Small intestine (tissue), 7 donors: ENCODE results near the gene ACSF3. TPM values are rescaled to one million over a fixed set of nuclear protein-coding genes. Genes with fewer than 3 reads are reported as not detected.
A peak's percentile ranks its signal among the peaks of the same experiment; 100 is the strongest.

Source experiments
- DNase-seq, 2 donors: peaks; one replicate each; pipeline versions ENCODE4 v3.0.0 to v3.0.0-alpha.2; 2013
- FAIRE-seq: peaks from 2 replicates; lab custom pipeline; 2012; peaks lifted over from hg19 to GRCh38; lab: Jason Lieb, UNC
- H3K27ac ChIP-seq, 3 donors: one replicate each; pipeline ENCODE4 v1.5.1; 2013; ENCODE audit warnings: low read length in 2 of 3, mild to moderate bottlenecking in 2 of 3, control low read depth in 1 of 3, inconsistent platforms in 1 of 3, low read depth in 1 of 3, moderate library complexity in 1 of 3
- H3K27me3 ChIP-seq, 3 donors: one replicate each; pipeline ENCODE4 v1.6.1; 2013; ENCODE audit warnings: low read length in 3 of 3, inconsistent platforms in 1 of 3; ENCODE audit not compliant: control insufficient read depth in 3 of 3, insufficient read depth in 3 of 3
- H3K36me3 ChIP-seq, 3 donors: one replicate each; pipeline ENCODE4 v1.6.1; 2013; ENCODE audit warnings: low read length in 3 of 3, inconsistent platforms in 1 of 3, low read depth in 1 of 3, mild to moderate bottlenecking in 1 of 3, moderate library complexity in 1 of 3; ENCODE audit not compliant: control insufficient read depth in 3 of 3, insufficient read depth in 2 of 3
- H3K4me1 ChIP-seq, 3 donors: one replicate each; pipeline ENCODE4 v1.6.1; 2013; ENCODE audit warnings: low read length in 2 of 3, inconsistent platforms in 1 of 3, low read depth in 1 of 3, mild to moderate bottlenecking in 1 of 3, moderate library complexity in 1 of 3; ENCODE audit not compliant: control insufficient read depth in 3 of 3, insufficient read depth in 2 of 3
- H3K4me3 ChIP-seq, 3 donors: one replicate each; pipeline ENCODE4 v1.5.1; 2013; ENCODE audit warnings: low read length in 3 of 3, control low read depth in 1 of 3, inconsistent platforms in 1 of 3, low read depth in 1 of 3, mild to moderate bottlenecking in 1 of 3, moderate library complexity in 1 of 3
- H3K9me3 ChIP-seq, 2 donors: one replicate each; pipeline ENCODE4 v1.6.1; 2013; ENCODE audit warnings: low read depth in 1 of 2, low read length in 1 of 2; ENCODE audit not compliant: control insufficient read depth in 2 of 2, insufficient read depth in 1 of 2
- WGBS, 3 donors: extraction: QIAGEN DNeasy Blood & Tissue Kit; methylation state at CpG; one replicate each; pipeline ENCODE4 v1.1.7; 2013; 5-methylcytosine and 5-hydroxymethylcytosine counted together
- polyA plus RNA-seq, 4 donors: library from polyadenylated mRNA; stranded (reverse) in 3 of 4; unstranded in 1 of 4; fragments of 200-250 nt in 3 of 4; fragments of 120-200 nt in 1 of 4; gene quantifications; one replicate each; pipeline versions ENCODE4 v1.2.1 to v1.2.3, GENCODE V29; 2013
- donor health status: healthy with polysubstance abuse.
- donor health status: control.
- donor health status: control.
- donor health status: Bipolar disorder and iron deficiency.
- donor health status: healthy.

Gene ACSF3
- polyA plus RNA-seq, 4 donors, result 35.3 to 93.7 (median 58.7) TPM

DNA sequence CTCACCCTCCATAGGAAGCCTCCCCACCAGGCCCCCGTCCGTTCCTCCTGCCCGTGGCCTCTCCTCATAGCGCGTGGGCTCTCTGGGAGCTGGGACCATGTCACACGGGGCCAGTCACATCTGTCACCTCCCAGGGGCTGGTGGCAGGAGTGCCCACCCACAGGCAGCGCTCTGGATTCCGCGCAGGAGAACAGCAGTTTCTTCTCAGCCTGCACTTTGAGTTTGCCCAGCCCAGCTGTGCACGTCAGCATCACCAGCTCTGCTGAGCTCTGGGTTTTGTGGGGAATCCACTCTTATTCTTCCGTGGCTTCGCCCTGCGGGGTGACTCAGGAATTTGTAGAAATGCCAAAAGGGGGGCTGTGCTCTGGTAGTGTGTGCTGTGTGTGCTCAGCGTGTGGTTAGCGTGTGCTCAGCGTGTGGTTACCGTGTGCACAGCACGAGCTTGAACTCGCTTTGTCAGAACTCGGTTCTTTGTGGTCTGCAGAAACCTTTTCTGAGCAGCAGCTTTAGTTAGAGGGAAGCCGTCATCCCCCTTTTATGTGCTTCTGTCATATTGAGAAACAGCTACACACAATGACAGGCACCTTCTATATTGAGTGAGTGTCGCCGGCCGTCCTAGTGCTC is 3.2 kb downstream of the ACSF3 start:
- peak overlapping the region in 2 of 3 donors; percentile 77 to 81 for H3K27ac ChIP-seq
- peaks cover 0 to 12% (median 0%) of the 10 kb centered on the region in 3 donors for H3K27me3 ChIP-seq
- peaks cover 12 to 55% (median 21%) of the 10 kb centered on the region in 3 donors for H3K4me1 ChIP-seq
- H3K36me3 ChIP-seq, result peaks cover 0 to 50% (median 4%) of the 10 kb centered on the region in 3 donors
- no peaks in the 10 kb centered on the region for H3K9me3 ChIP-seq
- DNase-seq, result peak in 1 of 2 donors; percentile 46
- FAIRE-seq, result no peak
- WGBS, 3 donors, result 69 to 79% (median 74%) methylated on average over 24 of the region's 24 CpGs
- H3K4me3 ChIP-seq, result no peak overlapping the region

DNA sequence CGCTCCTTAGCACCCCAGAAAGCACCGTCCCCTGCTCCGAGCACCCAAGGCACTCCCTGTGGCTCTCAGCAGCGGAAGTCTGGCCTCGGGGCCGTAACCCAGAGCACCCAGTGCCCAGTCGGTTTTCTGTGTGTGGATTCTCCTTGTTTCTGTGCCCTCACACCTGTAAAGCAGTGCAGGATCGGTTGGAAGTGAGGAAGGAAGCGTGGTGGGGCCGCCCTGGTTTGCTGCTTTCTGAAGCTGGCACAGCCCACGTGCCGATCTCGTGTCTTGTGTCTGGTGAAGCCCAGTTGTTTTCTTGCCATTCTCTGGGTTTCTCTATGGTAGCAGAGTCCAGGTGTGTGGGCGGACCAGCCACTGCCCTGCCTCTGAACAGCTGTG is 3.7 kb downstream of the ACSF3 start:
- no peaks in the 10 kb centered on the region for H3K9me3 ChIP-seq
- H3K27ac ChIP-seq, result peak overlapping the region in 2 of 3 donors; percentile 77 to 81
- peaks cover 12 to 60% (median 24%) of the 10 kb centered on the region in 3 donors for H3K4me1 ChIP-seq

DNA sequence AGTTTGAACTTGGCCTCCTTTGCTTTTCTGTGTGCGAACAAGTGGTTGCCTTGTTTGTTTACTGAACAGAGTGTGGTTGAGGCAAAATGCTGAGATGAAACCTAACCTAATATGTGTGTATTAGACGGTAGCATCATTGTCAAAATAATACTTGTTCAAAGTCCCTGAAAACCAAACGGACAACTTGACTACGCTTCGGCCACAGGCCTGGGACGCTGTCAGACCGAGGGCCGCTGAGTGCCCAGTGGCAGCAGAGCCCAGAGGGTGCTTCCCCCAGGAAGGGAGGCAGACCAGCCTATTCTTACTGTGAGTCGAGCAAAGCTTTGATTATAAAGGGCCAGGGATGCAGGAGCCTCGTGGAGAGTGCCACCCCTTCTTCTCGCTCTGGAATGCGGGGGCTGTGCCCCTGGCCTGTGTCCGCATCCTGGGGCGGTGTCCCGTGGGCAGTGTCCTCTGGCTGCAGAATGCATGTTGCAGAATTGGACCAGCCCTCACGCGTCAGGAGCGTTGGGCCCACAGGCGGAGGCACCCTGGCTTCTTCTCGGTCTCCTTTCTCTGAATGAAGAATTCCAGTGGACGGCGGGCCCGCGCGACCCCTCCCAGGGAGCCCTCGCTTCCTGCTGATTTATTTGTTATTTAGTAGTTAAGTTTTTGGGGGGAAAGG is 5.2 kb downstream of the ACSF3 start:
- no peak for FAIRE-seq
- Histone ChIP-seq H3K4me3 (peak overlapping the region in 1 of 3 donors; percentile 27), H3K4me1 (peaks cover 12 to 74% (median 27%) of the 10 kb centered on the region in 3 donors), H3K36me3 (peaks cover 0 to 69% (median 6%) of the 10 kb centered on the region in 3 donors), H3K27ac (peak overlapping the region; percentile 32 to 81 (median 77)), H3K9me3 (no peaks in the 10 kb centered on the region), H3K27me3 (no peaks in the 10 kb centered on the region)
- 37 to 72% (median 37%) methylated on average over 26 of the region's 26 CpGs for WGBS, 3 donors
- DNase-seq, result no peak

More for the DNA sequence above, 3.7 kb downstream of the ACSF3 start:
- FAIRE-seq (no peak), DNase-seq (no peak)
- Histone ChIP-seq H3K36me3 (peaks cover 0 to 55% (median 4%) of the 10 kb centered on the region in 3 donors), H3K4me3 (peak overlapping the region in 1 of 3 donors; percentile 6), H3K27me3 (peaks cover 0 to 7% (median 0%) of the 10 kb centered on the region in 3 donors)
- WGBS, 3 donors, result 54 to 70% (median 65%) methylated on average over 14 of the region's 14 CpGs

DNA sequence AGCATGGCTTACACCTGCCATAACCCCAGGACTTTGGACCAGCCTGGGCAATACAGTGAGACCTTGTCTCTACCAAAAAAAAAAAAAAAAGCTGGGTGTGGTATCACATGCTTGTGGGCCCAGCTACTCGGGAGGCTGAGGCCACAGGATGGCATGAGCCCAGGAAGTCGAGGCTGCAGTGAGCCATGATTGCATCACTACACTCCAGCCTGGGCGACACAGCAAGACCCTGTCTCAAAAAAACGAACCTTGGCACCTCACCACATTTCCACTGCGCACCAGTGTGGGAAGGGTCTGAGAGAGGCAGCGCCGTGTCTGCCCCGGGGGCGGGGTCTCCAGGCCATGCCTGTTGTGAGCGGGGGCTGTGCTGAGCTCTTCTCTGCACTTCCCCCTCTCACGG is 6.3 kb downstream of the ACSF3 start:
- WGBS, 3 donors, result 13 to 45% (median 34%) methylated on average over 11 of the region's 11 CpGs
- peak; percentile 77 to 92 for DNase-seq
- H3K4me3 ChIP-seq, result no peak overlapping the region
- H3K4me1 ChIP-seq, result peaks cover 7 to 72% (median 29%) of the 10 kb centered on the region in 3 donors
- H3K27ac ChIP-seq, result peak overlapping the region; percentile 61 to 75 (median 72)
- H3K27me3 ChIP-seq, result no peaks in the 10 kb centered on the region
- H3K9me3 ChIP-seq, result no peaks in the 10 kb centered on the region
- no peak for FAIRE-seq
- peaks cover 0 to 79% (median 9%) of the 10 kb centered on the region in 3 donors for H3K36me3 ChIP-seq

DNA sequence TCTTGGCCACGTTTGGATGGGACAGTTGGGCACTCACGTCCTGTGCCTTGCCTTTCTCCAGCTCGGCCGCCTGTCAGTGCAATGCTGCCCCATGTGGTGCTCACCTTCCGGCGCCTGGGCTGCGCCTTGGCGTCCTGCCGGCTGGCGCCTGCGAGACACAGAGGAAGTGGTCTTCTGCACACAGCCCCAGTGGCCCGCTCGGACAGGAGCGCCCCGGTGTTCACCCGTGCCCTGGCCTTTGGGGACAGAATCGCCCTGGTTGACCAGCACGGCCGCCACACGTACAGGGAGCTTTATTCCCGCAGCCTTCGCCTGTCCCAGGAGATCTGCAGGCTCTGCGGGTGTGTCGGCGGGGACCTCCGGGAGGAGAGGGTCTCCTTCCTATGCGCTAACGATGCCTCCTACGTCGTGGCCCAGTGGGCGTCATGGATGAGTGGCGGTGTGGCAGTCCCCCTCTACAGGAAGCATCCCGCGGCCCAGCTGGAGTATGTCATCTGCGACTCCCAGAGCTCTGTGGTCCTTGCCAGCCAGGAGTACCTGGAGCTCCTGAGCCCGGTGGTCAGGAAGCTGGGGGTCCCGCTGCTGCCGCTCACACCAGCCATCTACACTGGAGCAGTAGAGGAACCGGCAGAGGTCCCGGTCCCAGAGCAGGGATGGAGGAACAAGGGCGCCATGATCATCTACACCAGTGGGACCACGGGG is 7.1 kb downstream of the ACSF3 start:
- H3K9me3 ChIP-seq, result no peaks in the 10 kb centered on the region
- 83 to 89% (median 84%) methylated on average over 40 to 42 of the region's 42 CpGs for WGBS, 3 donors
- H3K4me1 ChIP-seq, result peaks cover 4 to 70% (median 29%) of the 10 kb centered on the region in 3 donors
- H3K27ac ChIP-seq, result peak overlapping the region in 2 of 3 donors; percentile 61 to 72
- H3K36me3 ChIP-seq, result peaks cover 3 to 86% (median 9%) of the 10 kb centered on the region in 3 donors
- FAIRE-seq (no peak), DNase-seq (no peak)
- H3K27me3 ChIP-seq, result no peaks in the 10 kb centered on the region
- no peak overlapping the region for H3K4me3 ChIP-seq

- FAIRE-seq, result no peak
- H3K27ac ChIP-seq, result peak overlapping the region in 2 of 3 donors; percentile 89
- H3K4me3 ChIP-seq, result no peak overlapping the region
- WGBS, 3 donors, result 67 to 83% (median 68%) methylated on average over 37 of the region's 37 CpGs
- H3K36me3 ChIP-seq, result peaks cover 3 to 83% (median 12%) of the 10 kb centered on the region in 3 donors
- DNase-seq, result no peak
- no peaks in the 10 kb centered on the region for H3K27me3 ChIP-seq
- peaks cover 4 to 70% (median 29%) of the 10 kb centered on the region in 3 donors for H3K4me1 ChIP-seq
- H3K9me3 ChIP-seq, result no peaks in the 10 kb centered on the region
These were observed 7.8 kb downstream of the ACSF3 start for GRCh38 chr16:89101303-89102040.

- Histone ChIP-seq H3K27me3 (no peaks in the 10 kb centered on the region), H3K9me3 (no peaks in the 10 kb centered on the region), H3K36me3 (peaks cover 3 to 83% (median 12%) of the 10 kb centered on the region in 3 donors), H3K27ac (peak overlapping the region; percentile 75 to 89 (median 89)), H3K4me3 (no peak overlapping the region), H3K4me1 (peaks cover 4 to 68% (median 29%) of the 10 kb centered on the region in 3 donors)
- DNase-seq (peak; percentile 13 to 85), FAIRE-seq (no peak)
- WGBS, 3 donors, result 29 to 70% (median 34%) methylated on average over 14 of the region's 14 CpGs
These were observed 8.4 kb downstream of the ACSF3 start for GRCh38 chr16:89102041-89102471.
